G401.6 (cell line): ENCODE results near the gene CFAP251.
"Not testable (repeated sequence)": the region's sequence is repeated elsewhere in the genome, so short reads cannot be mapped to it uniquely, and the experiment has no call there.

ENCODE experiments used
- FAIRE-seq: peaks from 2 replicates; lab custom pipeline; 2012; peaks lifted over from hg19 to GRCh38; lab: Jason Lieb, UNC

Gene CFAP251

GRCh38 chr12:121975021-121975420 is 56.6 kb downstream of the CFAP251 start:
- no peak for FAIRE-seq

- no peak for FAIRE-seq
Observed at GRCh38 chr12:121976950-121977349, 58.6 kb downstream of the CFAP251 start.

GRCh38 chr12:121980191-121980891 is 61.9 kb downstream of the CFAP251 start:
- FAIRE-seq: no peak

- no peak for FAIRE-seq
Observed at GRCh38 chr12:121980892-121981272, 62.5 kb downstream of the CFAP251 start.

- no peak for FAIRE-seq
Observed at GRCh38 chr12:121981456-121981855, 63.1 kb downstream of the CFAP251 start.

- no peak for FAIRE-seq
Observed at GRCh38 chr12:121982950-121983349, 64.6 kb downstream of the CFAP251 start.

GRCh38 chr12:121983536-121984210 is 65.3 kb downstream of the CFAP251 start:
- no peak for FAIRE-seq

- FAIRE-seq: no peak
Observed at GRCh38 chr12:121986489-121987245, 68.3 kb downstream of the CFAP251 start.

- not testable (repeated sequence) for FAIRE-seq
Observed at GRCh38 chr12:121988519-121988918, 70.1 kb downstream of the CFAP251 start.

GRCh38 chr12:121989276-121990113 is 71.1 kb downstream of the CFAP251 start:
- no peak for FAIRE-seq

GRCh38 chr12:121990114-121990647 is 71.8 kb downstream of the CFAP251 start:
- no peak for FAIRE-seq

- no peak for FAIRE-seq
Observed at GRCh38 chr12:121990692-121991603, 72.6 kb downstream of the CFAP251 start.

GRCh38 chr12:121992059-121992879 is 73.9 kb downstream of the CFAP251 start:
- FAIRE-seq: no peak

GRCh38 chr12:121996050-121996944 is 77.9 kb downstream of the CFAP251 start:
- no peak for FAIRE-seq

GRCh38 chr12:121996945-121997612 is 78.7 kb downstream of the CFAP251 start:
- no peak for FAIRE-seq

- no peak for FAIRE-seq
Observed at GRCh38 chr12:122001466-122002209, 83.2 kb downstream of the CFAP251 start.
